ENCODE measurements around the gene CELF2.
"Not testable (repeated sequence)": the region's sequence is repeated elsewhere in the genome, so short reads cannot be mapped to it uniquely, and the experiment has no call there.

Gene CELF2

DNA sequence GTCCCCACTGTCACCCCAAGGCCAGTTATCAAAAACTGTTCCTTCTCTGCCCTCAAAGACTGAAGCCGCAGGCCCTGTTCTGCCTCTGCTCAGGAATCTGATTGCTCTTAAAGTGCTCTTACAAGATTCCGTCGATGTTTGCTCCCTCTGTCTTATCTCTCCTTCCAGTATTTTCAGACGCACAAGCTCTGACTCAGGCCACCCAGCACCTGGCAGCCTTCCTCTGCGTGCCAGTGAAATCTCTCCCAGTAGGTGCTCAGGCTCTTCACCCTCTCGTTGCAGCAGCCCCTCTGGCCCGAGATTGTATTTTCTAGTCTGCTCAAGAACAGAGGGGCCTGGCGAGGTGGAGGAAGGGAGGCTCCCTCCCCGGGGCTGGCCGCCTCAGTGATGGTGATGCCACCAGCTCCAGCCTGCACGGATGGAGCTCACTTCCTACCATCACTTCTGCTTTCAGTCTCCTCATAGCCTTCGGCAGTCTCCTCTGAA, 317.5 kb downstream of the CELF2 start:
- no peak for DNase-seq

DNA sequence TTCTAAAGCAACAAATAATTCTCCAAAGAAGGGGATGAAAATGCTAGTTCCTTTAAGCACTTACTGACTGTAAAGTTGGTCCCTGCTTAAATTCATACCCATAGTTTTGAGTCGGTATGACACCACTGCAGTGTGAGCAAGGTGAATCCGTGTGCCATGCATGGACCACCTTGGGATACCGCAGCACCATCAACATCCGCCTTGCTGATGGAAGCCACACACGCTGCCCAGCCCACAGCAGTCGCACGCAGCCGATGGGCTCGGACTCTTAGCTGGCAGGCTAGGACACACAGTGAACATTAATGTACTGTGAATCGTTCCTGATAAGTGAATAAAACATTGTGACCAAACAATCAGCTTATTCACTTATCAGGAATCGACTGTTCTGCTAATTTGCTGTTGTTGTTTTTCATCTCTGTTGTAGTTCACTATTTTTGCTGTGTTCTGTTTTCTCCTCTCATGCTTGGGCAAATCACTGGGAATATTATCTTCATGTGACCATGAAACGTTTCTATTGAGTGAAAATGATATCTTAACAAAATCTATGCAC, 318.3 kb downstream of the CELF2 start:
- DNase-seq = no peak

DNA sequence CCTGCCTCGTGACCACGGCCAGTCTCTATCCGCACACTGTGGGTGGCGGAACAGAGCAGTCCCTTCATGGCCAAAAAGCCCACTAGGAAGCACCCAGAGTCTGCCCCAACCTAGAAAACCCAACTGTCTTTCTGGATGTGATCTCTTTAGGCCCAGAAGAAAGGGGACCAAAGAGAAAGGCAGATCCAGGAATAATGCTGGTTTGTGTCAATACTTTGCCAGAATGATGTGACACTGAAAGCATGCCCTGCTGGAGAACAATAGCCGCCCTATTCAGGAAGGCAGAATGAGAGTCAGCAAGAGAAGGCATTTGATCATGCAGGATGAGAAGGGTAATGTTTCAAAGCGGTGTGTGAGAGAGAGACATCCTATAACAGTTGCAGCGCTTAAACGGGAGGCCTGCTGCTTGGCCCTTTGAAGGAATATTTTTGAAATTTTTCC, 319.1 kb downstream of the CELF2 start:
- no peak for DNase-seq

DNA sequence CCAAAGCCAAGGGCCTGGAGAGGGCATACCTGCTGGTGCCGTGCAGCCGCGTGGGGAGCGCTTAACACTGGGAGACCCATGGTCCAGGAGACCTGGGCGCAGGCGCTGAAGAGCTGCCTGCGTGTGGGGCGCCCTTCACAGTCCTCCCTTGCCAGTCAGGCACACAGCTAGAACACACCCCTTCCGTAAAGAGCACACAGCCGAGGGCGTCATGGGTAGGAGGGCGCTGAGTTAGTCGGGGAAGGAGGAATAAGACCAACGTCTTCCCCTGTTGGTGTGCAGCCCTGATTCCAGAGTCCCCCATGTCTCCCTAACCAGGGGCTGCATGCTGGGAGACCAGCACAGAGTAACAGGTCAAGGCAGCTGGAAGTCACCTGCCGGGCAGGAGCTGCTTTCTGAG, 319.8 kb downstream of the CELF2 start:
- no peak for DNase-seq

DNA sequence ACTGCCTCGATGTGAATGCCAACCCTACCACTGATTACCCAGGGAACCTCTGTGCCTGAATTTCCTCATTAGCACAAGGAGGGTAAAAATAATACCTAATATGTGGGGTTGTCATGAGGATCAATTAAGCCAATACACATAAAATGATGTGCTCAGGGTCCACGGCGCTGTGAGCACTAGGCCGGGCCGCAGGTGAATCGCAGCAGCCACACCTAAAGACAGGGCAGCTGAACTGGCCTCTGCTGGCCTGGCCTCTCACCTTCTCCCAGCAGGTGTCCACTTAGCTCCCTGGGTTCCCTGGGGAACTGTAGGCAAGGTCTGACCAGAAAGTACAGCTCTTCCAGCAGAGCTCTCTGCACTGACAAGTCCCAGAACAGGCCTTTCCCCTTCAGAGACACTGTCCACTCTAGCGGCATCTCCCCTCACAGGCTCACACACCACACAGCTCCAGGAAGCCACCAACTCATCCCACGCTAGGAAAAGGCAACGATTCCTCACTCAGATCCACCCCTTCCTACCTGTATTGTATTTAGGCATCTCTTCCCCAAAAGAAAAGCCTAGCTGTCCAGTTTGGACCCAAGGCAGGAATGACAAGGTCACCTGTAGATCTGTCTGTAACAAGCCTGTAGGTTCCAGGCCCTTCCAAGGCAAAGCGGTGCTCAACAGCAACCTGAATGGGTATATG, 320.6 kb downstream of the CELF2 start:
- DNase-seq = no peak

DNA sequence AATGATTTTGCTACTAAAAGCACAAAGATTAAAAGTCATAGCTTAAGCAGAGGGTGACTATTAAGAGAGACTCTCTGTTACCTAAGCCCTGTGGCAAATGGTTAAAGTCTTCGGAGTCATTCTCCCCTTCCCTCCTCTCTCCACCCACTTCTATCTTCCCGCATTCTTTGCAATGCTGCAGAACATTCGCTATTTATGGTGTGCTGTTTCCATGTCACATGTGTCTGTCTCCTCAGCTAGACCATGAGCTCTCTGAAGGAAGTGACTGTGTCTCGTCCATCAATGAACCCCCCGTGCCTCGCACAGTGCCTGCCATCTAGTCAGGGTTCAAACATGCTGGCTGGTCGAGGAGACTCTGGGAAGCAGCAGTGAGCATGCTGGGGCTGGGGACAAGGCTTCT, 321.3 kb downstream of the CELF2 start:
- no peak for DNase-seq

DNA sequence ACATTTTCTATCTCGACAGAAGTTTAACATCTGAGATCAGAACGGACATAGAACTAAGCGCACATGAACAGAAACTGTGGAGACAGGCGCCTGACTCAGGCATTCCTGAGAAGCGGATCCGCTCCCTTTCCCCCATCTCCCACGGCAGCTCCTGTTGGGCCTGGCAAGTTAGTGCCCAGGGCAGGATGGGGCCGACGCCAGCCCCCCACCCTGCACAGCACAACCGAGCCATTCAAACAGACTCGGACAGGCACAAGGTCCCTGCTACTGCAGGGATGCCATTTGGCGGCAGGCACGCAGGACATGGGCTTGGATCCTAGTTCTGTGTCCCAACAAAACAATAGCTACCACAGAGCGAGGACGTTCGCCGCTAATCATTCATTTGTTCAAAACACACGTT, 322.0 kb downstream of the CELF2 start:
- no peak for DNase-seq

DNA sequence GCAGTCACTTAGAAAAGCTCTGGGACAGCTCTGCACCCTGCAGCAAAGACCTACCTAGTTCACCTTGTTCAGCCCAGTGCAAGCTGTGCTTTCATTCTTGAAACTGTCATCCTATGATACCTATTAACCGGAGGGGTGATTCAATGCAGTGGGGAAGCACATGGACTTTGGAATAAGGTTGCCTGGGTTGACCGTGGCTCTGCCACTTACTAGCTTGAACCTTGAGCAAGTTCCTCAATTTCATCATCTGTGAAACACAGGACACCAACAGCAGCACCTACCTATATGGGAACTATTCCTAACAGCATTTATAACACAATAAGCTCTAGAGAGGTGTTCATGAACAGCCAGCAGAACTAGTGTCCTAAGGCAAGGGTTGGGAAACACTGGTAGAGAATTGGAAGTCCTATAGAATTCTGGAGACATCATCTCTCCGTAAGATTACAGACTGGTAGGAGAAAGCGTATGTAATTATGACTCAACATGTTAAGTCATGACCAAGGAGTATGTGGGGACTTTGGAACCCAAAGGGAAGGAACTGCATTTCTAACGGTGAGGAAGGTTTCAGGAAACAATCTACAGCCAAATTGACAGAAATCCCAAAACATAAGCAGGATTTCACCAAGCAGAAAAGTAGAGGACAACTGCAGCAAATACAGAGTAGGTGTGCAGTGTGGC, 323.8 kb downstream of the CELF2 start:
- DNase-seq = no peak

DNA sequence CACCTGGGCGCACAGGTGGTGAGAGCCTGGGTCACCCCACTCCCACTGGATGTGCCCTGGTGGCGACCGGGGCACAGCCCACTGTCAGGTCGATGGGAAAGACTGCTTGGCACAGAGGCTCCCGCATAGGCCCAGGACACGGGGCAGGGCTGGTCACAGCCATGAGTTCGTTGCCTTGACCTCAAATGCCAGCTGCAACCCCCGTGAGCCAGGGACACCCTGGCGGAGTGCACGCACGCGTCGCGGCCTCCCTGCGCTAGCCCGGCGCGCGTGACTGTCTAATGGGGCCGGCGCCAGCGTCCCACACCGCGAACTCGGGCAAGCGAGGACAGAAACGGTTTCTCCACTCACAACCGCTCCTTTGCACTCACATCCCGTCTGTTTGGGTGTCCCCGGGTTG, 326.4 kb downstream of the CELF2 start:
- no peak for DNase-seq

DNA sequence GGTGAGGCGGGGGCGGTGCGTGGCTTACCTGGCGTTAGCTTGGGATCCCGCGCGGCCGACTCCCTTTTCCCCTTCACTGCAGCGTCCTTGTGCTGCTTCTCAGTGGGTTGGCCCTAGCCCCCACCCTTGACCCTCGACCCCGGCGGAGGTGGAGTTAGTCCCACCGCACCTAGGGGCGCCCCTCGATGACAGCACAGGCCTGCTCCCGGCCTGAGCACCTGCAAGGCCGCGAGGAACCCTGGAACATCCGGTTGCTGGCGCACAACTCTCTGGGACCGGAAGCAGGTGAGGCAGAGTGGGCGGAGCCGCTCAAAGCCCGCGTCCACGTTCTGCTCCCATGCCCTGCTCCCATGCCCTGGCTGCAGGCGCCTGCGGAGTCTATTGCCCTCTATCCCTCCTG, 326.9 kb downstream of the CELF2 start:
- DNase-seq = no peak

DNA sequence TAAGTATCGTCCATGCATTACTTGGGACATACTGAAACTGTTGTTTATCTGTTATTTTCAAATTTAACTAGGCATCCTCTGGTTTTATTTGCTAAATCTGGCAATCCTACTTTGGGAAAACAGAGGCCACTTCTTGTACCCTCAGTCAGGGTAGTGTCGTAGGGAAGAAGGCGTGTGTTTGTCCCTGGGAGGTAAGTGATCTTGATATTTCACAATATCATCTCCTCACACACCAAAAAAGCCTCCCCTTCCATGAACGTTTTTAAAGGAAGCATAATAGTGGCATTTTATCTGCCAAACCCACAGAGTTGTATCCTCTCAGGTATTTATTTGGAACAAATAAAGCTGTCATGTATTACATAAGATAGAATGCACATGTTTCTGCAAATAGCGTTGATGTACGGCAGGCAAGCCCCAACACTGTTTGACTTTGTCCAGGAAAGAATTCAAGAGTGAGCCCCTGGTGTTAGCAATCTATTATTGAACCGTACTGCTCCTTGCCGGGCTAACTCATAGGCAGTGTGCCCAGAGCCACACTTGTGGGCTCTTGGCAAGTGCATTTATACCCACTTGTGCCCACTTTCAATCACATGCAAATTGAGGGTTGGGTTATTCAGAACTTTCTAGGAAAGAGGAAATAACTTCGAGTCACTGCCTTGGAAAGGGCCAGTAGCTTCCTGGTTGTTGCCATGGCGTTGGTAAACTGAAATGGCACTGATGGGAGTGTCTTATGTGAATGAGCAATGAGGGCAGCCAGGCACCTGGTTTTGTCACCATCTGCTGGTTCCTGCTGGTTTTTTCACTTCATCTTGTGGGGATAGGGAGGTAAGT, 327.8 kb downstream of the CELF2 start:
- DNase-seq = no peak

DNA sequence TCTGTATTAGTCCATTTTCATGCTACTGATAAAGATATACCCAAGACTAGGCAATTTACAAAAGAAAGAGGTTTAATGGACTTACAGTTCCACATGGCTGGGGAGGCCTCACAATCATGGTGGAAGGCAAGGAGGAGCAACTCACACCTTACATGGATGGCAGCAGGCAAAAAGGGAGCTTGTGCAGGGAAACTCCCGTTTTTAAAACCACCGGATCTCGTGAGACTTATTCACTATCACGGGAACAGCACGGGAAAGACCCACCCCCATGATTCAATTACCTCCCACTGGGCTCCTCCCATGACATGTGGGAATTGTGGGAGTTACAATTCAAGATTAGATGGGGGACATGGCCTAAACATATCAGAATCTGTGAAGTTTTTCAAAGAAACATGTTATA, 329.9 kb downstream of the CELF2 start:
- DNase-seq = not testable (repeated sequence)

DNA sequence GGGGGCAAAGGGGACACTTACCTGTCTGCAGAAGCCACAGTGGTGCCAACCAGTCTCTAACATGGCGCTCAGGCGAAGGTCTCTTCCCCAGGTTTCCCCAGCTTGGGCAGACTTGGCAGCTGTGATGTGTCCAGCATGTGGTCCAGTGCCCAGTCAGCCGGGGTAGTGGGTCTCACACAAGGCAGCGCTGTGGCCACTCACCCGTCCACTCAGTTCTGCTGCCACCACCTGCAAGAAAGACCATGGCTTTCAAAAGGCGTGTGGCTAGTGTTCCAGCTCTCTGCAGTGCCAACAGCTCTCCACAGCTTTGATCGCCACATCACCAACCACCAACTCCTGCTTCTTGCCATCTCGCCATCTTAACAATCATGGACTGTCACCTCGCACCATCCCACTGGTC, 334.1 kb downstream of the CELF2 start:
- DNase-seq = no peak

DNA sequence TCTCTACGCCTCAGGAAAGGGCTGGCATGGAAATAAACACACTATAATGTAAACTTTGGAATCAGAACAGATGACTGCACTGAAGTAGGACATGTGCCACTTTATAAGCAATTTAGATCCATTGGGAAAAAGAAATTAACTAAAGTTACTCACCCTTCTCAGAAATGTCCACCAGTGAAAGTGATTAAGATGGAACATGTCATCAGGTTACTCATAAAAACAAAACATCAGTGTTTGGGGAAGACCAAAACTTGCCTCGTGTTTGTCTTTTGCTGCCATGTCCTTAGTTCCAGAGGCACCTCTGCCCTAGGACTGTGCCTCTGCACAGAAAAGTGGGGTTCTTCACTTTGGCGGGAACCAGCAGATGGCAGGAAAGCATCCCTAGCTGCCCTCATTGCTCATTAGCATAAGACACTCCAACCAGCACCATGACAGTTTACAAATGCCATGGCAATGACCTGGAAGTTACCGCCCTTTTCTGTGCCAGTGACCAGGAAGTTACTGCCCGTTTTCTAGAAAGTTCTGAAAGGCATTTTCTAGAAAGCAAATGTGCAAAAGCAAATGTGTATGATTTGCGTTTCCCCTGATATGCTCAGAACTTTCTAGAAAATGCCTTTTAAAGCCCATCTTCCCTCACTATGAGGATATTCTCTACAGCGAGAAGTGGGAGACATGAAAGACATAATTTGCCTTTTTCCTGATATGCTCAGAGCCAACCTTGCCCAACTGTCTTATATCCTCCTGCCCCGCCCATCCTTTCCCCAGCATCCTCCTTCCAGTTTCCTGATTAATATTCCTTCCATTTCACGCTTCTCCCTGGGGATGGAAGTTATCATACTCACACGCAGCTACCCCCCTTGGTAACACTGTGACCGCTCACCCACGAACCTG, 335.6 kb downstream of the CELF2 start:
- no peak for DNase-seq

DNA sequence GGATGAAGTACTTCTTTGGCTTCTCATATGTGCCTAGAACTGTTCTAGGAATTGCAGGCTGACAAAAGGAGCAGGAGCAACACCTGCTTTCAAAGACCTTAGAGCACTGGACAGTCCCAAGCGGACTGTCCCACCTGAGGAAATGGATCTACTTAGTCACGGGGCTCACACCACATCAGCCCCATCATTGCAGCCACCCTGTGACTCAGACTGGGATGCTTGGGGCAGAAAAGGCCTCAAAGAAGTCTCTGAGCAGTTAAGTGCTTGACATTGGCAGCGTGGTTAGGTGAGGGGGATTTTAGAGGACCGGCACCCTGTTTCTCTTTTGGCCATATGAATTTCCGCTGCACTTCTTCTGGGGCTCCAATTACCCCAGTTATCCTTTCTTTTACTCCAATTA, 337.2 kb downstream of the CELF2 start:
- no peak for DNase-seq

DNA sequence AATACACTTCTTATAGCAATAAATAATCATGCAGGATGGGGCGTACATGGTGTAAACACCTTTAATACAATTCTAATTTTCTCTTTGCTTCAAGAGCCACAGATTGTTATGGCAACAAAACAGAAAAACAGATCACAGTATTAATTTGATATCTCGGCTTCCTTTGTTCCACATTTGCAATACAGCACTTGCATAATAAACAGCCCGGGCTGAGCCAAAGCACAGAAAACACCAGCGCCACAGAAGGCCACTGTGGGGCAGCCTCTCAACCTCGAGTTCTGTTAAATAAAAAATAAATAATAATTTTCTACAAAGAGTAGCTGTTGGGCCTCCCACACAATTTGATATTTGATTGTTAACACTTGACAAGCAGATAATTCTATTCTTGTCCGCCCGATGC, 337.9 kb downstream of the CELF2 start:
- no peak for DNase-seq

DNA sequence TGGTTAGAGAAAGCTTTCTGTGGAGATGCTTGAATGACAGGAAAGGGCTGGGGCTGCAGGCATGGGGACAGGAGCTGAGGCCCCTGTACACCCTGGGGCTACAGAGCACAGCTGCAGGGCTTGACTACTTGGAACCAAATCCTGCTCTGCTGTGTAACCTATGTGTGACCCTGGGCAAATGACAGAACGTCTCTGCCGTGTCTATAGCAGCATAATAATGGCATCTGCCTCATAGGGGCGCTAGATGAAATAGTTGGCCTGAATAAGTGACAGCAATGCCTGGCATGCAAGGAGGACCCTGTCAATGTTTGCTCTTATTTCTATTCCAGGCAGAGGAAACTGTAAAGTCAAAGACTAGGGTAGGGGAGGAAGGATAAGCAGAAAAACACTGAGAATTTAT, 339.8 kb downstream of the CELF2 start:
- DNase-seq = no peak

DNA sequence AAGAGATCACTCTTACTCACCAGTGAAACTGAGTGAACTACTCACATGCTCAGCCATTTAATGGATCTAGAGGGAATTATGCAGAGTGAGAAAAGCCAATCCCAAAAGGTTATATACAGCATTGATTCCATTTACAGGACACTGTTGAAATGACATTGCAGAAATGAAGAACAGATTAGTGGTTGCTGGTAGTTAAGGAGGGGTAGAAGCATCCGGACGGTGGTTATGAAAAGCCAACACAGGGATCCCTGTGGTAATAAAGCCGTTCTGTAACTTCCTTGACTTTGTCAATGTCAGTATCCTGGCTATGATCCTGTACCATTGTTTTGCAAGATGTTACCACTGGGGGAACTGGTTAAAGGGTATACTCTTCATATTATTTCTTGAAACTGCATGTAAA, 340.3 kb downstream of the CELF2 start:
- DNase-seq = no peak

DNA sequence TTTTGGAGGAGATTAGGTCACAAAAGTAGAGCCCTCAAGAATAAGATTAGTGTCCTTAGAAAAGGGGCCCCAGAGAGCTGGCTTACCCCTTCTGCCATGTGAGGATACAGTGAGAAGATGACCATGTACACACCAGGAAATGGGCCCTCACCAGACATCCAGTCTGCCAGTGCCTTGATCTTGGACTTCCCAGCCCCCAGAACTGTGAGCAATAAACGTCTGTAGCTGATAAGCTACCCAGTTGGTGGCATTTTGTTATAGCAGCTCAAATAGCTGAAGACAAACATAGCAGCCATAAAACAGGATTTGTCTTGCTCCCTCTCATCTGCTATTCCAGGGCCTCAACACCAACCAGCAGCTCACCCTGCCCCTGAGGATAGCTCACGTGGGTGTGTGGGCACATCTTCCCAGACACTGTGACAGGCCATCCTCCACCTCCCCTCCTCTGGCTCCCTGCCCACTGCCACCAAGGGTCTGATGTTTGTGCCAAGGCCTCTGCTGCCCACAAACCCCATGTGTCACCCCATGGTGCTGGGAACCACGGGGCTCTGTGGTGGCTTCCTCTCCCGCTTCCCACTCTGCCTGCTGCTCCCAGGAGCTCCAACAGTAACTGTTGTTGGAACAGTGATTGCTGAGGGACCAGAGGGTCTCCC, 341.4 kb downstream of the CELF2 start:
- DNase-seq = no peak

DNA sequence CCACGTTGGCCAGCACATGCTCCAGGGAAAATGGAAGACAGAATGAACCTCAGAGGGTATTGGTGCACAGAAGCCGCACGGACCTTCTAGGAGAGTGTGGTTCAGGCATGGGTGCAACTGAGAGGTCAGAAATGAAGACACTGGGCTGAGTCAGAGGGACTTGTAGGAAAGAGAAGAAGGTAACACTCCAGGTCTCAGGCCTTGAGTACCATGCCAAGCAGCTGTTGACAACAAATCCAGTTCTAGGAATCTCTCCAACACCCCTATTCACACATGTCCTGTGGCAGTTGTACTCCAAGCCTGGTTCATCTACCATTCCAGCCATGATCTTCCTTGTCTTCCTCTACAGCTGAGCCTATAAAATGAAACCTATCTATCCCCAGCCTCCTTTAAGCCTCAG, 342.2 kb downstream of the CELF2 start:
- DNase-seq = no peak

DNA sequence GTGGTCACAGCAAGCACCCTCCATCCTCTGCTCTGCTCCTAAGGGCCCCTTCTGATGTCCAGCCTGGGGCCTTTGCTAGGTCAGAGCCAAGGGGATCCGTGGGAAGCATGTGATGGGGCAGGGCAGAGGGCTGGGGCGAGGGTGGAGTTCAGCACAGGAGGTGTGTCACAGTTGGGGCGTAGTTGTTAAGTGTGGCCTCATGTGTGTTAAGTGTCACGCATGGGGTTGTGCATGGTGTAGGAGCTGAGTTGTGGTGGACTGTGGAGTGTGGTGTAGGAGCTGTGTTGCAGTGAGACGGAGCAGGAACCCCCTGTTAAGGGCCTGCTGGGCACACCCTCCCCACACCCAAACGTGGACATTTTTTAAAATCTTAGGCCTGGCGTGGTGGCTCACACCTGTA, 345.8 kb downstream of the CELF2 start:
- DNase-seq = no peak

DNA sequence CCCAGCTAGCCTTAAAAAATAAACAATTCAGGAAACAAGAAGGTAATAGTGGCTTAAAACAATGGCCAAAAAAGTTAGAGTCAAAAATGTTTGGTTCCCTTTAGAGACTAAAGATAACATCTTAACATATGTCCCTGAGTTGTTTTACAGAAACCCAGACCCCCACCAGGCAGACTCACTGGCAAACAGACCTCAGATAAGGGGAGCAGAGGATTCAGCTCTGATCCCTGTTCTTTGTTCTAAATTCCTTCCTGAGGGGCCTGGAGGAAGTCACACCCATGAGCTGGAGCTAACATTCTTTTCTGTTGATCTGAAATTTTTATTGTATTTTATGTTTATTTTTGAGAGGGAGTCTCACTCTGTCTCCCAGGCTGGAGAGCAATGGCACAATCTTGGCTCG, 346.6 kb downstream of the CELF2 start:
- DNase-seq = no peak
